ENCODE measurements around the gene DNAJB4. TPM values are rescaled to one million over a fixed set of nuclear protein-coding genes. Genes with fewer than 3 reads are reported as not detected.

DNAJB4 gene
- polyA plus RNA-seq: 10 to 100 TPM in 2 of 4 donors, 1 to 10 TPM in 2; 3.8 to 25.6 (median 8.5) TPM
- long read RNA-seq, donor 1: 0 reads
- long read RNA-seq, donor 2, partial matches to known transcripts: 0 of 1 reads
- long read RNA-seq, donor 2, other reads (novel, unspliced or antisense): 0 of 1 reads
- long read RNA-seq, donor 3, partial matches to known transcripts: 7 of 10 reads
- long read RNA-seq, donor 3, other reads (novel, unspliced or antisense): 0 of 10 reads
- long read RNA-seq, donor 4, partial matches to known transcripts: 0 of 1 reads
- long read RNA-seq, donor 4, other reads (novel, unspliced or antisense): 0 of 1 reads
- long read RNA-seq, donor 5: 0 reads
- long read RNA-seq, donor 6, partial matches to known transcripts: 0 of 2 reads
- long read RNA-seq, donor 6, other reads (novel, unspliced or antisense): 0 of 2 reads
- long read RNA-seq, donor 7: 0 reads
- long read RNA-seq, donor 8, partial matches to known transcripts: 0 of 1 reads
- long read RNA-seq, donor 8, other reads (novel, unspliced or antisense): 0 of 1 reads
- long read RNA-seq, donor 9, partial matches to known transcripts: 0 of 1 reads
- long read RNA-seq, donor 9, other reads (novel, unspliced or antisense): 0 of 1 reads
- long read RNA-seq, donor 10, partial matches to known transcripts: 6 of 12 reads
- long read RNA-seq, donor 10, other reads (novel, unspliced or antisense): 0 of 12 reads

GRCh38 chr1:78004719-78005447 is at the start of gene DNAJB4:
TSS of gene DNAJB4 (plus strand) at chr1:78004939. CDS start at chr1:78005111, 172 bp downstream.
- peak; percentile 94 to 96 for DNase-seq
- Histone ChIP-seq H3K27ac (ENCODE audit: low read depth in 1 of 3, low read length in 2 of 3) (peak within 1 kb of the TSS; percentile 55 to 93 (median 89)), H3K36me3 (ENCODE audit: control insufficient read depth in 3 of 3, insufficient read depth in 2 of 3, low read depth in 1 of 3, low read length in 3 of 3) (no peaks in the 10 kb centered on the region), H3K4me1 (ENCODE audit: control insufficient read depth in 3 of 3, insufficient read depth in 2 of 3, low read depth in 1 of 3, low read length in 2 of 3) (peaks cover 0 to 5% (median 0%) of the 10 kb centered on the region in 3 donors), H3K4me3 (ENCODE audit: low read depth in 1 of 3, low read length in 3 of 3) (peak within 1 kb of the TSS; percentile 41 to 56 (median 54)), H3K9me3 (ENCODE audit: control insufficient read depth in 2 of 2, insufficient read depth in 1 of 2, low read depth in 1 of 2, low read length in 1 of 2) (no peaks in the 10 kb centered on the region), H3K27me3 (ENCODE audit: control insufficient read depth in 3 of 3, insufficient read depth in 3 of 3, low read length in 3 of 3) (no peaks in the 10 kb centered on the region)
- FAIRE-seq: no peak
- WGBS, 3 donors: 0 to 1% (median 0%) methylated on average over 12 of the region's 12 CpGs

GRCh38 chr1:77955709-77956108 is 49.0 kb upstream of the DNAJB4 start:
- Histone ChIP-seq H3K9me3 (ENCODE audit: control insufficient read depth in 2 of 2, insufficient read depth in 1 of 2, low read depth in 1 of 2, low read length in 1 of 2) (no peaks in the 10 kb centered on the region), H3K4me1 (ENCODE audit: control insufficient read depth in 3 of 3, insufficient read depth in 2 of 3, low read depth in 1 of 3, low read length in 2 of 3) (no peaks in the 10 kb centered on the region), H3K27me3 (ENCODE audit: control insufficient read depth in 3 of 3, insufficient read depth in 3 of 3, low read length in 3 of 3) (no peaks in the 10 kb centered on the region), H3K4me3 (ENCODE audit: low read depth in 1 of 3, low read length in 3 of 3) (no peak overlapping the region), H3K27ac (ENCODE audit: low read depth in 1 of 3, low read length in 2 of 3) (no peak overlapping the region), H3K36me3 (ENCODE audit: control insufficient read depth in 3 of 3, insufficient read depth in 2 of 3, low read depth in 1 of 3, low read length in 3 of 3) (peaks cover 17 to 43% (median 36%) of the 10 kb centered on the region in 3 donors)
- DNase-seq (no peak), FAIRE-seq (no peak)
- WGBS, 3 donors: 80 to 86% (median 81%) methylated on average over 3 of the region's 3 CpGs

- H3K9me3 ChIP-seq (ENCODE audit: control insufficient read depth in 2 of 2, insufficient read depth in 1 of 2, low read depth in 1 of 2, low read length in 1 of 2): no peaks in the 10 kb centered on the region
- H3K4me1 ChIP-seq (ENCODE audit: control insufficient read depth in 3 of 3, insufficient read depth in 2 of 3, low read depth in 1 of 3, low read length in 2 of 3): peaks cover 0 to 1% (median 0%) of the 10 kb centered on the region in 3 donors
- DNase-seq (no peak), FAIRE-seq (no peak)
- H3K4me3 ChIP-seq (ENCODE audit: low read depth in 1 of 3, low read length in 3 of 3): no peak overlapping the region
- 85 to 91% (median 91%) methylated on average over 3 of the region's 3 CpGs for WGBS, 3 donors
- H3K36me3 ChIP-seq (ENCODE audit: control insufficient read depth in 3 of 3, insufficient read depth in 2 of 3, low read depth in 1 of 3, low read length in 3 of 3): peaks cover 17 to 42% (median 36%) of the 10 kb centered on the region in 3 donors
- H3K27me3 ChIP-seq (ENCODE audit: control insufficient read depth in 3 of 3, insufficient read depth in 3 of 3, low read length in 3 of 3): no peaks in the 10 kb centered on the region
- H3K27ac ChIP-seq (ENCODE audit: low read depth in 1 of 3, low read length in 2 of 3): no peak overlapping the region
Measured at GRCh38 chr1:77956464-77956863, 48.3 kb upstream of the DNAJB4 start.

GRCh38 chr1:77958391-77958790 is 46.3 kb upstream of the DNAJB4 start:
- FAIRE-seq (no peak), DNase-seq (no peak)
- Histone ChIP-seq H3K27me3 (ENCODE audit: control insufficient read depth in 3 of 3, insufficient read depth in 3 of 3, low read length in 3 of 3) (no peaks in the 10 kb centered on the region), H3K4me1 (ENCODE audit: control insufficient read depth in 3 of 3, insufficient read depth in 2 of 3, low read depth in 1 of 3, low read length in 2 of 3) (peaks cover 2 to 6% (median 3%) of the 10 kb centered on the region in 3 donors), H3K9me3 (ENCODE audit: control insufficient read depth in 2 of 2, insufficient read depth in 1 of 2, low read depth in 1 of 2, low read length in 1 of 2) (no peaks in the 10 kb centered on the region), H3K4me3 (ENCODE audit: low read depth in 1 of 3, low read length in 3 of 3) (no peak overlapping the region), H3K36me3 (ENCODE audit: control insufficient read depth in 3 of 3, insufficient read depth in 2 of 3, low read depth in 1 of 3, low read length in 3 of 3) (peaks cover 20 to 40% (median 26%) of the 10 kb centered on the region in 3 donors), H3K27ac (ENCODE audit: low read depth in 1 of 3, low read length in 2 of 3) (no peak overlapping the region)

- no peaks in the 10 kb centered on the region for H3K27me3 ChIP-seq (ENCODE audit: control insufficient read depth in 3 of 3, insufficient read depth in 3 of 3, low read length in 3 of 3)
- WGBS, 3 donors: 69 to 89% (median 73%) methylated on average over 2 of the region's 2 CpGs
- peaks cover 2 to 6% (median 3%) of the 10 kb centered on the region in 3 donors for H3K4me1 ChIP-seq (ENCODE audit: control insufficient read depth in 3 of 3, insufficient read depth in 2 of 3, low read depth in 1 of 3, low read length in 2 of 3)
- H3K9me3 ChIP-seq (ENCODE audit: control insufficient read depth in 2 of 2, insufficient read depth in 1 of 2, low read depth in 1 of 2, low read length in 1 of 2): no peaks in the 10 kb centered on the region
- DNase-seq (no peak), FAIRE-seq (no peak)
- H3K36me3 ChIP-seq (ENCODE audit: control insufficient read depth in 3 of 3, insufficient read depth in 2 of 3, low read depth in 1 of 3, low read length in 3 of 3): peaks cover 22 to 41% (median 27%) of the 10 kb centered on the region in 3 donors
- no peak overlapping the region for H3K27ac ChIP-seq (ENCODE audit: low read depth in 1 of 3, low read length in 2 of 3)
- no peak overlapping the region for H3K4me3 ChIP-seq (ENCODE audit: low read depth in 1 of 3, low read length in 3 of 3)
Measured at GRCh38 chr1:77958850-77959249, 45.9 kb upstream of the DNAJB4 start.

GRCh38 chr1:77961392-77961791 is 43.3 kb upstream of the DNAJB4 start:
- no peak overlapping the region for H3K4me3 ChIP-seq (ENCODE audit: low read depth in 1 of 3, low read length in 3 of 3)
- no peaks in the 10 kb centered on the region for H3K27me3 ChIP-seq (ENCODE audit: control insufficient read depth in 3 of 3, insufficient read depth in 3 of 3, low read length in 3 of 3)
- DNase-seq: peak; percentile 62 to 67
- H3K4me1 ChIP-seq (ENCODE audit: control insufficient read depth in 3 of 3, insufficient read depth in 2 of 3, low read depth in 1 of 3, low read length in 2 of 3): peaks cover 2 to 6% (median 3%) of the 10 kb centered on the region in 3 donors
- H3K36me3 ChIP-seq (ENCODE audit: control insufficient read depth in 3 of 3, insufficient read depth in 2 of 3, low read depth in 1 of 3, low read length in 3 of 3): peaks cover 27 to 42% (median 28%) of the 10 kb centered on the region in 3 donors
- H3K27ac ChIP-seq (ENCODE audit: low read depth in 1 of 3, low read length in 2 of 3): peak overlapping the region in 1 of 3 donors; percentile 23
- WGBS, 3 donors: 35 to 72% (median 46%) methylated on average over 2 of the region's 2 CpGs
- no peaks in the 10 kb centered on the region for H3K9me3 ChIP-seq (ENCODE audit: control insufficient read depth in 2 of 2, insufficient read depth in 1 of 2, low read depth in 1 of 2, low read length in 1 of 2)
- no peak for FAIRE-seq

GRCh38 chr1:77966291-77966690 is 38.4 kb upstream of the DNAJB4 start:
- FAIRE-seq (no peak), DNase-seq (no peak)
- Histone ChIP-seq H3K9me3 (ENCODE audit: control insufficient read depth in 2 of 2, insufficient read depth in 1 of 2, low read depth in 1 of 2, low read length in 1 of 2) (no peaks in the 10 kb centered on the region), H3K4me1 (ENCODE audit: control insufficient read depth in 3 of 3, insufficient read depth in 2 of 3, low read depth in 1 of 3, low read length in 2 of 3) (peaks cover 2 to 9% (median 6%) of the 10 kb centered on the region in 3 donors), H3K4me3 (ENCODE audit: low read depth in 1 of 3, low read length in 3 of 3) (no peak overlapping the region), H3K36me3 (ENCODE audit: control insufficient read depth in 3 of 3, insufficient read depth in 2 of 3, low read depth in 1 of 3, low read length in 3 of 3) (peaks cover 10 to 25% (median 16%) of the 10 kb centered on the region in 3 donors), H3K27me3 (ENCODE audit: control insufficient read depth in 3 of 3, insufficient read depth in 3 of 3, low read length in 3 of 3) (no peaks in the 10 kb centered on the region), H3K27ac (ENCODE audit: low read depth in 1 of 3, low read length in 2 of 3) (no peak overlapping the region)
- 76 to 83% (median 82%) methylated on average over 3 of the region's 3 CpGs for WGBS, 3 donors

GRCh38 chr1:77970192-77970591 is 34.5 kb upstream of the DNAJB4 start:
- H3K4me1 ChIP-seq (ENCODE audit: control insufficient read depth in 3 of 3, insufficient read depth in 2 of 3, low read depth in 1 of 3, low read length in 2 of 3): peaks cover 0 to 6% (median 0%) of the 10 kb centered on the region in 3 donors
- FAIRE-seq: no peak
- H3K36me3 ChIP-seq (ENCODE audit: control insufficient read depth in 3 of 3, insufficient read depth in 2 of 3, low read depth in 1 of 3, low read length in 3 of 3): peaks cover 5 to 15% (median 11%) of the 10 kb centered on the region in 3 donors
- no peaks in the 10 kb centered on the region for H3K27me3 ChIP-seq (ENCODE audit: control insufficient read depth in 3 of 3, insufficient read depth in 3 of 3, low read length in 3 of 3)
- DNase-seq: no peak
- no peak overlapping the region for H3K4me3 ChIP-seq (ENCODE audit: low read depth in 1 of 3, low read length in 3 of 3)
- WGBS, 3 donors: 46 to 71% (median 54%) methylated on average over 1 of the region's 1 CpG
- no peaks in the 10 kb centered on the region for H3K9me3 ChIP-seq (ENCODE audit: control insufficient read depth in 2 of 2, insufficient read depth in 1 of 2, low read depth in 1 of 2, low read length in 1 of 2)
- no peak overlapping the region for H3K27ac ChIP-seq (ENCODE audit: low read depth in 1 of 3, low read length in 2 of 3)

Data from small intestine (tissue), 16 donors.